ENCODE measurements around the gene WBP2NL. TPM values are rescaled to one million over a fixed set of nuclear protein-coding genes. Genes with fewer than 3 reads are reported as not detected.

The WBP2NL gene
- total RNA-seq, 1 donor, result 0.72 TPM

GRCh38 chr22:41996826-41997225 lies 1.8 kb upstream of the WBP2NL start:
- Histone ChIP-seq H3K27me3 (ENCODE audit: insufficient read depth, low read length) (peaks cover 8% of the 10 kb centered on the region), H2AFZ (ENCODE audit: low read length) (no peak overlapping the region), H3K79me2 (ENCODE audit: insufficient read depth, low read length) (no peaks in the 10 kb centered on the region), H3K4me1 (ENCODE audit: insufficient read depth, low read length) (no peaks in the 10 kb centered on the region), H3K27ac (ENCODE audit: low read depth, low read length) (no peak overlapping the region), H4K20me1 (ENCODE audit: insufficient read depth, low read length) (no peaks in the 10 kb centered on the region), H3K4me3 (ENCODE audit: insufficient read depth, low read length) (no peak overlapping the region), H3K9me3 (ENCODE audit: low read depth, low read length) (no peaks in the 10 kb centered on the region), H3K36me3 (ENCODE audit: insufficient read depth, low read length) (no peaks in the 10 kb centered on the region), H3K4me2 (ENCODE audit: insufficient read depth, low read length) (no peak overlapping the region)
- no peak for DNase-seq (ENCODE audit: insufficient read length, low spot score, missing footprints)
- no peak for TF ChIP-seq CTCF (IDR thresholded peaks at IDR 0.05; ENCODE audit: extremely low read depth, low read depth, low read length)

DNA sequence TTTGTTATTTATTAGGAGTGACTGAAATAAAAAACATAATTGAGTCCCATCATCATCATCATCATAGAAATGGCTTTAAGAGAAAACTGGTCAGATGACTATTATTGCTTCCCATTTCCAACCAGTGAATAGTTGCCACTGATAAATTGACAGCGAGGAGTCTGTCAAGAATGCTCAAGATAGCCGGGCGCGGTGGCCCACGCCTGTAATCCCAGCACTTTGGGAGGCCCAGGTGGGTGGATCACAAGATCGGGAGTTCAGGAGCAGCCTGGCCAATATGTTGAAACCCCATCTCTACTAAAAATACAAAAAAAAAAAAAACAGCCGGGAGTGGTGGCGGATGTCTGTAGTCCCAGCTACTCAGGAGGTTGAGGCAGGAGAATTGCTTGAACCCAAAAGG lies 1.9 kb downstream of the WBP2NL start:
- Histone ChIP-seq H3K4me3 (ENCODE audit: insufficient read depth, low read length) (no peak overlapping the region), H3K4me2 (ENCODE audit: insufficient read depth, low read length) (no peak overlapping the region), H3K27ac (ENCODE audit: low read depth, low read length) (no peak overlapping the region), H3K36me3 (ENCODE audit: insufficient read depth, low read length) (no peaks in the 10 kb centered on the region), H2AFZ (ENCODE audit: low read length) (no peak overlapping the region), H3K9me3 (ENCODE audit: low read depth, low read length) (no peaks in the 10 kb centered on the region), H3K4me1 (ENCODE audit: insufficient read depth, low read length) (no peaks in the 10 kb centered on the region), H3K79me2 (ENCODE audit: insufficient read depth, low read length) (no peaks in the 10 kb centered on the region), H3K27me3 (ENCODE audit: insufficient read depth, low read length) (peaks cover 5% of the 10 kb centered on the region), H4K20me1 (ENCODE audit: insufficient read depth, low read length) (no peaks in the 10 kb centered on the region)
- TF ChIP-seq CTCF (IDR thresholded peaks at IDR 0.05; ENCODE audit: extremely low read depth, low read depth, low read length), result no peak
- DNase-seq (ENCODE audit: insufficient read length, low spot score, missing footprints), result no peak

GRCh38 chr22:42001121-42001520 lies 2.5 kb downstream of the WBP2NL start:
- no peak overlapping the region for H3K4me2 ChIP-seq (ENCODE audit: insufficient read depth, low read length)
- H3K9me3 ChIP-seq (ENCODE audit: low read depth, low read length), result no peaks in the 10 kb centered on the region
- no peak for TF ChIP-seq CTCF (IDR thresholded peaks at IDR 0.05; ENCODE audit: extremely low read depth, low read depth, low read length)
- no peaks in the 10 kb centered on the region for H3K36me3 ChIP-seq (ENCODE audit: insufficient read depth, low read length)
- no peak for DNase-seq (ENCODE audit: insufficient read length, low spot score, missing footprints)
- no peak overlapping the region for H2AFZ ChIP-seq (ENCODE audit: low read length)
- H3K4me1 ChIP-seq (ENCODE audit: insufficient read depth, low read length), result no peaks in the 10 kb centered on the region
- no peaks in the 10 kb centered on the region for H4K20me1 ChIP-seq (ENCODE audit: insufficient read depth, low read length)
- H3K27ac ChIP-seq (ENCODE audit: low read depth, low read length), result no peak overlapping the region
- H3K4me3 ChIP-seq (ENCODE audit: insufficient read depth, low read length), result no peak overlapping the region
- H3K27me3 ChIP-seq (ENCODE audit: insufficient read depth, low read length), result peaks cover 5% of the 10 kb centered on the region
- no peaks in the 10 kb centered on the region for H3K79me2 ChIP-seq (ENCODE audit: insufficient read depth, low read length)

- Histone ChIP-seq H3K27ac (ENCODE audit: low read depth, low read length) (no peak overlapping the region), H3K9me3 (ENCODE audit: low read depth, low read length) (no peaks in the 10 kb centered on the region), H2AFZ (ENCODE audit: low read length) (no peak overlapping the region), H3K4me1 (ENCODE audit: insufficient read depth, low read length) (no peaks in the 10 kb centered on the region), H3K27me3 (ENCODE audit: insufficient read depth, low read length) (peaks cover 6% of the 10 kb centered on the region), H4K20me1 (ENCODE audit: insufficient read depth, low read length) (no peaks in the 10 kb centered on the region), H3K36me3 (ENCODE audit: insufficient read depth, low read length) (no peaks in the 10 kb centered on the region), H3K4me2 (ENCODE audit: insufficient read depth, low read length) (no peak overlapping the region), H3K79me2 (ENCODE audit: insufficient read depth, low read length) (no peaks in the 10 kb centered on the region), H3K4me3 (ENCODE audit: insufficient read depth, low read length) (no peak overlapping the region)
- TF ChIP-seq CTCF (IDR thresholded peaks at IDR 0.05; ENCODE audit: extremely low read depth, low read depth, low read length), result no peak
- DNase-seq (ENCODE audit: insufficient read length, low spot score, missing footprints), result no peak
These were observed 3.1 kb downstream of the WBP2NL start for GRCh38 chr22:42001706-42002105.
